Sigmoid colon (tissue), 7 donors: ENCODE data around the gene EIF2S3. TPM values are rescaled to one million over a fixed set of nuclear protein-coding genes. Genes with fewer than 3 reads are reported as not detected.
"Not testable (repeated sequence)": the region's sequence is repeated elsewhere in the genome, so short reads cannot be mapped to it uniquely, and the experiment has no call there.

Experiments used
- DNase-seq: peaks from one replicate; pipeline ENCODE4 v3.0.0-alpha.2; 2019
- H3K27ac ChIP-seq, 4 donors: fragments of 200-600 bp; sonication (generic); one replicate each; pipeline ENCODE4 v1.5.1; 2016 to 2019; ENCODE audit warnings: mild to moderate bottlenecking in 1 of 4
- H3K27me3 ChIP-seq, 3 donors: fragments of 200-600 bp; sonication (generic); one replicate each; pipeline ENCODE4 v1.5.1; 2019; ENCODE audit warnings: mild to moderate bottlenecking in 1 of 3
- H3K36me3 ChIP-seq, 4 donors: fragments of 200-600 bp; sonication (generic); one replicate each; pipeline ENCODE4 v1.5.1; 2016 to 2019
- H3K4me1 ChIP-seq, 4 donors: fragments of 200-600 bp; sonication (generic); one replicate each; pipeline ENCODE4 v1.5.1; 2017 to 2019
- H3K4me3 ChIP-seq, 4 donors: fragments of 200-600 bp; sonication (generic); one replicate each; pipeline ENCODE4 v1.5.1; 2017 to 2019; ENCODE audit warnings: mild to moderate bottlenecking in 2 of 4, moderate library complexity in 1 of 4
- H3K9me3 ChIP-seq, 4 donors: fragments of 200-600 bp in 3 of 4; sonication (generic) in 3 of 4; one replicate each; pipeline versions ENCODE4 v1.5.1 to v1.6.1; 2013 to 2019
- EP300 ChIP-seq, 4 donors: sonication (generic); formaldehyde crosslinking; IDR thresholded peaks; one replicate each; pipeline ENCODE4 v1.6.1; 2017; ENCODE audit warnings: antibody characterized with exemption in 4 of 4
- POLR2A ChIP-seq, 2 donors: fragments of 450-650 bp; IDR thresholded peaks; one replicate each; pipeline ENCODE4 v1.6.1; 2016; ENCODE audit warnings: antibody characterized with exemption in 2 of 2, mild to moderate bottlenecking in 2 of 2, moderate library complexity in 2 of 2
- POLR2AphosphoS5 ChIP-seq, 4 donors: sonication (generic); formaldehyde crosslinking; IDR thresholded peaks; one replicate each; pipeline ENCODE4 v1.6.1; 2017; ENCODE audit warnings: antibody characterized with exemption in 4 of 4
- WGBS, 2 donors: extraction: QIAGEN DNeasy Blood & Tissue Kit; methylation state at CpG; one replicate each; pipeline ENCODE4 v1.1.7; 2013; 5-methylcytosine and 5-hydroxymethylcytosine counted together
- intact Hi-C: fragments of 100-400 bp; cut with DNase I; formaldehyde crosslinking; loops from one replicate; pipeline ENCODE4 v1.15.1; 2023
- polyA plus RNA-seq, 3 donors: library from polyadenylated mRNA; stranded (reverse); fragments of 200-250 nt; gene quantifications; one replicate each; pipeline ENCODE4 v1.2.3, GENCODE V29; 2013
- total RNA-seq, 4 donors: library from RNA; depleted of rRNA; stranded (reverse); fragments of >200 nt; gene quantifications; one replicate each; pipeline ENCODE4 v1.1.0, GENCODE V29; 2016
- TF ChIP-seq, protein P1 (sequence below), 4 experiments: fragments of 450-650 bp in 3 of 4; fragments of 200-600 bp in 1 of 4; IDR thresholded peaks; one replicate each; pipeline ENCODE4 v1.5.1; 2016 to 2019; ENCODE audit warnings: antibody characterized with exemption in 4 of 4, mild to moderate bottlenecking in 3 of 4, moderate library complexity in 2 of 4
- donor health status: healthy with polysubstance abuse.
- donor health status: Bipolar disorder and iron deficiency.
- donor health status: healthy.

Gene EIF2S3
- total and polyA plus RNA-seq, 7 donors: 73.5 to 222 (median 134) TPM

GRCh38 chrX:24063488-24063887, 8.7 kb downstream of the EIF2S3 start:
- H3K4me1 ChIP-seq: no peaks in the 10 kb centered on the region
- DNase-seq: no peak
- H3K27ac ChIP-seq: no peak overlapping the region
- H3K36me3 ChIP-seq: peaks cover 9 to 85% (median 36%) of the 10 kb centered on the region in 4 donors
- no peaks in the 10 kb centered on the region for H3K9me3 ChIP-seq
- intact Hi-C loops: no loop called here
- 83 to 94% methylated on average over 6 of the region's 6 CpGs for WGBS, 2 donors
- no peak for TF ChIP-seq EP300 (IDR thresholded peaks at IDR 0.05)
- no peak for TF ChIP-seq POLR2AphosphoS5 (IDR thresholded peaks at IDR 0.05)
- TF ChIP-seq POLR2A (IDR thresholded peaks at IDR 0.05): no peak
- TF ChIP-seq, protein P1, sequence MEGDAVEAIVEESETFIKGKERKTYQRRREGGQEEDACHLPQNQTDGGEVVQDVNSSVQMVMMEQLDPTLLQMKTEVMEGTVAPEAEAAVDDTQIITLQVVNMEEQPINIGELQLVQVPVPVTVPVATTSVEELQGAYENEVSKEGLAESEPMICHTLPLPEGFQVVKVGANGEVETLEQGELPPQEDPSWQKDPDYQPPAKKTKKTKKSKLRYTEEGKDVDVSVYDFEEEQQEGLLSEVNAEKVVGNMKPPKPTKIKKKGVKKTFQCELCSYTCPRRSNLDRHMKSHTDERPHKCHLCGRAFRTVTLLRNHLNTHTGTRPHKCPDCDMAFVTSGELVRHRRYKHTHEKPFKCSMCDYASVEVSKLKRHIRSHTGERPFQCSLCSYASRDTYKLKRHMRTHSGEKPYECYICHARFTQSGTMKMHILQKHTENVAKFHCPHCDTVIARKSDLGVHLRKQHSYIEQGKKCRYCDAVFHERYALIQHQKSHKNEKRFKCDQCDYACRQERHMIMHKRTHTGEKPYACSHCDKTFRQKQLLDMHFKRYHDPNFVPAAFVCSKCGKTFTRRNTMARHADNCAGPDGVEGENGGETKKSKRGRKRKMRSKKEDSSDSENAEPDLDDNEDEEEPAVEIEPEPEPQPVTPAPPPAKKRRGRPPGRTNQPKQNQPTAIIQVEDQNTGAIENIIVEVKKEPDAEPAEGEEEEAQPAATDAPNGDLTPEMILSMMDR (IDR thresholded peaks at IDR 0.05): no peak
- H3K4me3 ChIP-seq: no peak overlapping the region
- no peaks in the 10 kb centered on the region for H3K27me3 ChIP-seq

GRCh38 chrX:24069877-24070276, 15.1 kb downstream of the EIF2S3 start:
- no peak overlapping the region for H3K4me3 ChIP-seq
- TF ChIP-seq, protein P1 (IDR thresholded peaks at IDR 0.05): no peak
- TF ChIP-seq EP300 (IDR thresholded peaks at IDR 0.05) (no peak), POLR2AphosphoS5 (IDR thresholded peaks at IDR 0.05) (no peak), POLR2A (IDR thresholded peaks at IDR 0.05) (no peak)
- no peaks in the 10 kb centered on the region for H3K27me3 ChIP-seq
- 81 to 89% methylated on average over 9 of the region's 9 CpGs for WGBS, 2 donors
- no peaks in the 10 kb centered on the region for H3K4me1 ChIP-seq
- H3K36me3 ChIP-seq: peaks cover 0 to 73% (median 11%) of the 10 kb centered on the region in 4 donors
- H3K9me3 ChIP-seq: no peaks in the 10 kb centered on the region
- intact Hi-C loops: no loop called here
- no peak overlapping the region for H3K27ac ChIP-seq
- no peak for DNase-seq

DNA sequence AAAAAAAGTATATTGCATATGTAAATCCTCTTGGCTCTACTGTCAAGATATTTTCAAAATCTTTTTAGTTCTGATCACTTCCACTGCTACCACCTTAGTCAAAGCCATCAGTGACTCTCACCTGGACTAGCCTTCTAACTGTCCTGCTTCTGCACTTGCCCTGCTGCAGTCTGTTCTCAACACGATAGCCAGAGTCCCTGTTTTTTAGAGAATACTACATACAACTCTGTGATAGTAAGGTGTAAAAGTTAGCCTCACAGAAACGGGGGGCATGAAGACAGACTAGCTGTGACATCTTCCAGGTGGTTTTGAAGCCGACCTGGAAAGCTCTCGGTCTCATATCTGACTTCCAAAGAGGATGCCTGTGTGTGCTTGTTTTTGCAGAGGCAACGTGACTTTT, 24.7 kb downstream of the EIF2S3 start:
- WGBS, 2 donors: 75 to 76% methylated on average over 5 of the region's 5 CpGs
- no peaks in the 10 kb centered on the region for H3K4me1 ChIP-seq
- no peaks in the 10 kb centered on the region for H3K9me3 ChIP-seq
- H3K36me3 ChIP-seq: peaks cover 0 to 13% (median 12%) of the 10 kb centered on the region in 4 donors
- no peaks in the 10 kb centered on the region for H3K27me3 ChIP-seq
- TF ChIP-seq, protein P1 (IDR thresholded peaks at IDR 0.05): no peak
- no peak for TF ChIP-seq EP300 (IDR thresholded peaks at IDR 0.05)
- intact Hi-C loops: no loop called here
- DNase-seq: no peak
- H3K27ac ChIP-seq: no peak overlapping the region
- H3K4me3 ChIP-seq: no peak overlapping the region

DNA sequence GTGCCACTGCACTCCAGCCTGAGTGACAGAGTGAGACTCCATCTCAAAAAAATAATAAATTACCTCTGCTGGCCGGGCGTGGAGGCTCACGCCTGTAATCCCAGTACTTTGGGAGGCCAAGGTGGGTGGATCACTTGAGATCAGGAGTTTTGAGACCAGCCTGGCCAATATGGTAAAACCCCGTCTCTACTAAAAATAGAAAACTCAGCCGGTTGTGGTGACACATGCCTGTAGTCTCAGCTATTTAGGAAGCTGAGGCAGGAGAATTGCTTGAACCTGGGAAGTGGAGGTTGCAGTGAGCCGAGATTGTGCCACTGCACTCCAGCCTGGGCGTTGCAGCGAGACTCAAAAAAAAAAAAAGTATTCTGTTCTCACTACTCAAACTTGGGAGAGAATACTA, 25.5 kb downstream of the EIF2S3 start:
- H3K36me3 ChIP-seq: peaks cover 0 to 13% (median 9%) of the 10 kb centered on the region in 4 donors
- not testable (repeated sequence) for H3K27ac ChIP-seq, DNase-seq, H3K27me3 ChIP-seq, H3K4me1 ChIP-seq, H3K4me3 ChIP-seq, H3K9me3 ChIP-seq
- intact Hi-C loops: loop anchor here (2.0 to 5.0 kb wide), 2 partner anchors 71 to 162 kb away; no protein-coding TSS in a partner anchor
- 62 to 69% methylated on average over 8 of the region's 8 CpGs for WGBS, 2 donors

GRCh38 chrX:24080704-24081103, 25.9 kb downstream of the EIF2S3 start:
- DNase-seq: no peak
- Histone ChIP-seq H3K27ac (no peak overlapping the region), H3K9me3 (no peaks in the 10 kb centered on the region), H3K4me3 (no peak overlapping the region), H3K27me3 (no peaks in the 10 kb centered on the region), H3K4me1 (no peaks in the 10 kb centered on the region), H3K36me3 (peaks cover 0 to 13% (median 7%) of the 10 kb centered on the region in 4 donors)
- intact Hi-C loops: loop anchor here (2.0 to 5.0 kb wide), 2 partner anchors 70 to 162 kb away; no protein-coding TSS in a partner anchor
- TF ChIP-seq POLR2A (IDR thresholded peaks at IDR 0.05) (no peak), EP300 (IDR thresholded peaks at IDR 0.05) (no peak), POLR2AphosphoS5 (IDR thresholded peaks at IDR 0.05) (no peak)
- TF ChIP-seq, protein P1 (IDR thresholded peaks at IDR 0.05): no peak
- WGBS, 2 donors: 67 to 76% methylated on average over 3 of the region's 3 CpGs
